Fibroblast of peridontal ligament (primary cell): ENCODE data around the gene TMEM72.

Experiments used
- DNase-seq: peaks from one replicate; pipeline ENCODE4 v3.0.0-alpha.2; 2010; ENCODE audit errors: extremely low read depth

TMEM72 gene

DNA sequence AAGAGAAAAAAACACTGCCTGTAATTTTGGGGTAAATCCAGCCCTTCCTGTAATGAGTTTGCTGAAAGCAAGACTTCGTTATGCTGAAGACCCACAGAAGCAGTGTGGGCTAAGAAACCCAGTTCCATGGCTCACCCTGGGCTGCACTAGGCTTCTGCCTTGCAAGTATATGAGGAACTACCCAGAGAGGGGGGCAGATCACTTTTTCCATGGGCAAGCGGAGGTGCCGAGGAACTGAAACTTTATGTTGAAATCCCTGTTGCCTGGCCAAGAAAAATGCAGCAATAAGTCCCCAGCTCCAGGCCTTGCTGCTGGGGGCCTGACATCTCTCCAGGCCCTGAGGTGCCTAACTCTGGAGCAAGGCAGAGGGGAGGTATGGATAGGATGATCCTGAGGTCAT is 57.0 kb downstream of the TMEM72 start:
- DNase-seq = peak; percentile 75

- no peak for DNase-seq
These were observed 57.6 kb downstream of the TMEM72 start for GRCh38 chr10:44968500-44969400.

- no peak for DNase-seq
These were observed 58.7 kb downstream of the TMEM72 start for GRCh38 chr10:44969854-44970253.

DNA sequence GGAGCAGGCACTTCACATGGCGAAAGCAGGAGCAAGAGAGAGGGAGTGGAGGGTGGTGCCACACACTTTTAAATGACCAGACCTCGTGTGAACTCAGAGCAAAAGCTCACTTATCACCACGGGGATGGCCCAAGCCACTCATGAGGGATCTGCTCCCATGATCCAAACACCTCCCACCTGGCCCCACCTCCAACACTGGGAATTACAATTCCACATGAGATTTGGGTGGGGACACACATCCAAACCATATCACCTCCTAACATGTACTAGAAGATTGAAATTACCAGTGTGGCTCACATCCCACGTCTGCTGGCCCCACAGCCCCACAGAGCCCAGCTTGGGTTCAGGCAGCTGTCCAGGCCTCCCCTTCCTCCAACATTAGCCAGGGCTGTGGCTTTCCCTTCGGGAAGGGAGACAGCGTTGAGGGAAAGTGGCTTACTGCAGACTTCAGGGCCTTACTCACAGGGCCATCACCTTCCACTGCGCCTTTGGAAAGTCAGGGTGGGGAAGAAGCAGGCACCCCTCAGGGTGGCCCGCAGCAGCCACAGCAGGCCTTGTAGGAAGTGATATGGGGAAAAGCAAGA is 59.8 kb downstream of the TMEM72 start:
- DNase-seq = no peak

GRCh38 chr10:44971434-44971833 is 60.3 kb downstream of the TMEM72 start:
- no peak for DNase-seq

GRCh38 chr10:44971935-44972757 is 61.0 kb downstream of the TMEM72 start:
- no peak for DNase-seq

GRCh38 chr10:44972874-44973306 is 61.8 kb downstream of the TMEM72 start:
- no peak for DNase-seq

GRCh38 chr10:44973323-44974081 is 62.4 kb downstream of the TMEM72 start:
- DNase-seq = no peak

DNA sequence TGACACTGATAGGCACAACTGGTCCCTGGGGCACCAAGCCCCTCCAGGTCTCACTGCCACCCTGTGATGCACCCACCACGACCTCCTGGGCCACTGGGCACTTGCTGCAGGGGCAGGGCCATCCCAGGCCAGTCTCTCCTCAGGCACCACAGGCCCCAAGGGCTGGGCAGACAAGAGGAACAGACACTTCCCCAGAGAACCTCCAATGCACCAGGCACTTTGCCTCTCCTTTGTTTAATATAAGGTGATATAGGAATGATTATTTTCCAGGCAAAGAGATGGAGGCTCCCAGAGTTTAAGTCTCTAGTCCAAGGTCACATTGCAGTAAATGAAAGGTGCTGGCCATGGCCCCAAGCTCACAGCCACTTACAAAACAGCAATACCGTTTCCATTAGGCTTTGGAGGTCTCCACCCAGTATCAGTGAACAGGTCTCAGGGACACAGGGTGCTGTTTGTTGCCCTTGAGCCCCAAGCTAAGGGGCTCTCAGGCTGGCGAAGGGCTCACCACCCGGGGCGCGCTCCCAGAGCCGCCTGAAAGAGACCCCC is 63.0 kb downstream of the TMEM72 start:
- no peak for DNase-seq

DNA sequence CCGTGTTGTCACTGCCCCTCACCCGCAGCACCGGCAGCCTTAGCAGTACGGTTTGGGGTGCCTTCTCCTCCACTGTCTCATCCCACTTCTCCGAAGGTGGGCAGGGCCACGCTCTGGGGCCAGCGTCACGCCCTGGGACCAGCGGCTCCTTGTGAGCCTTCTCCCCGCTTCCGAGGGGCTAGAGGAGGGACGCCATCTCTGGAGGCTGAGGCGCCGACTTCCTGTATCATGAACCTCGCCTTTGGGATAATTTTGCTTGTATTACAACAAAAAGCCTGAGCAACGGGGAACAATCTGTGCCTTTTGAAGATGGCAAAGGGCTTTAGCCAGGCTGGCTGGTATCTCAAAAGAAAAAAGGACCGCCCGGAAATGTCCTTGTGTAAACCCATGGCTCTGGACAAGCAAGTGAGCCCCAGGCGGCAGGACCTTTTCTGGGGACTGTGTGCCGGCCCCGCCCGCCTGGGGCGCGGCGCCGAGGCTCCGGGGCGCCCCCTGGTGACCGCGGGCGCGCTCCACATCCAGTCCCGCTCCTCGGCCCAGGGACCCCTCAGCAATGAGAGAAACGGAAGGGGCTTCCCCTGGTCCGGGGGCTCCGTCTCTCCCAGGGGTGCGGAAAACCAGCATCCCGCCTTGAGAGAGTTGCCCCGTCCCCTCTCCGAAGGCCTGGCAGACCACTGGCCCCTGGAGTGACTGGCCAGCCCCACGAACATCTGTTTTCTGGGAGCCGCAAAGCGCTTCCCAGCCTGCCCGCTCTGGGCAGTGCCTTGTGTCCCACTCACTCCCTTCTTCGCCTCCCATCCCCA is 63.7 kb downstream of the TMEM72 start:
- DNase-seq = peak; percentile 41

DNA sequence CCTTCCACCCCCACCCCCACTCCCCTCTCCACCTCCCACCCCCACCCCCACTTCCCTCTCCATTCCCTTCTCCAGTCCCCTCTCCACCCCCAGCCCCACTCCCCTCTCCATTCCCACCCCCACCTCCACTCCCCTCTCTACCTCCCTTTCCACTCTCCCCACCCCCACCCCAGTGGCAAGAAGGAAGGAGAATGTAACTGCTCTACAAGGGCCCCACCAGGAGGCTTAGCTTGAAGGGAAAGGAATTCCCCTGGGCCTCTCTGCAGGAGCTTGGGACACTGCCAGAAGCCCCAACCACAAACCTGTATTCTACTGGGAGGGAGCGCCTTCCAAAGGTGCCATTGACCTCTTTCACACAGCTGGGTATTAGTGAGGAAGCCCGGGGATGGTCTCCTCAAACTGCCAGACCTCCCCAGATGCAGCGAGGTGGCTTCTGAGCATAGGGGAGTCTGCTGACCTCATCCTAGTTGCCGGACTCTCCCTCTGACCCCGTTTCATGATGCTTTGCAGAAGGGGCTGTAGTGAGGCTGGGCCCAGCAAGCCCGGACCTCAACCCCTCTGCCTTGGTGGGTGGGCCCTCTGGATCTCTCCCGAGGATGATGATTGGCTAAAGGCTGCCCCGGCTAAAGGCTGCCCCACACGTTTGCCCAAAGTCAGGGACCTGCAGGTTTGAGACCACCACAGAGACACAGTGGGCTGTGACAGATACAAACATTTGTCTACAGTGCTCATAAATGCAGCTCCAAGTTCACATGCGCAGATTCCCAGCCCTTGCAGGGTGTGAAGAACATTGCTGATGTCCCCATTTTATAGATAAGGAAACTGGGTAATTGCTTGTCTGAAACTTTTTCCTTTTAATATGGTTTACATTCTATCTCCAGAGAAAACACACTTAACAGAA is 64.5 kb downstream of the TMEM72 start:
- no peak for DNase-seq

DNA sequence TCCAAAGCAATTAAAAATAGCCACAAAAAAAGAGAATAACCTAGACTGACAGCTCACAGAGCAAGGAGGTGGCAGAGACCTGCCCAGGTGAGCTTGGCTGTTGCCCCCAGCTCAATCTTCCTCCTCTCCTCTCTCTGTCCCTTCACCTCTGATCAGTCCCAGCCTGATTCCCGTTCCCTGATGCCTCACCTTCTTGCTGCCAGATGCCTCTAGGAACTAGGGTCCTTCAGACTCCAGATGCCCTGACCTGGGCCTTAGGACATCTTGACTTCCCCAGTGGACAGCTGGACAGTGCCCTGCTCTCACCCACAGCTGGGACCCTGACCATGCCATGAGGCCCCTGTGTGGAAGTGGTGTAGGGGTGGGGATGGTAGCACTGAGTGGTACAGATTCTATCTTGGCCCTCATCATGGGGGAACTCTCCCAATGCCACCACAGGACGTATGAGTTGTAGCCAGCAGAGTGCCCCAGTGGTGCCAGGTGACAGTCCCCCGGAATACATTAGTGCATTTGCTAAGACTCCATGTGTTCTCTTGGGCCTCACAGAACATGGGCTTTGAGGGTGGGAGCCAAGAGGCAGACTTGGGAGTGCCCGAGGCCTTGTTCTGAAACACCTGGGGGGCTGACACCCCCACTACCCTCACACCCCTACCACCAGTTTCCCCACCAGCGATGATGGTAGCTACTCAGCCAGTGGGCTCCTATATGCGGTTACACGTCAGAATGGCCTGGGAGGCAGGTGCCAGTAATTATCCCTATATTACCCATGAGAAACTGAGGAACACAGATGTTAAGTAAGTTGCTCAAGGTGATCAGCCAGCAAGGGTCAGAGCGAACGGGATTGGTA is 65.4 kb downstream of the TMEM72 start:
- no peak for DNase-seq

GRCh38 chr10:44977287-44978212 is 66.4 kb downstream of the TMEM72 start:
- no peak for DNase-seq

- DNase-seq = no peak
These were observed 67.1 kb downstream of the TMEM72 start for GRCh38 chr10:44978213-44978569.

GRCh38 chr10:44978570-44979280 is 67.6 kb downstream of the TMEM72 start, which contains the start of gene DEPP1:
Gene DEPP1, minus strand, starts transcription at chr10:44978809. Its CDS starts 779 bp downstream, at chr10:44978030.
- peak; percentile 76 for DNase-seq

DNA sequence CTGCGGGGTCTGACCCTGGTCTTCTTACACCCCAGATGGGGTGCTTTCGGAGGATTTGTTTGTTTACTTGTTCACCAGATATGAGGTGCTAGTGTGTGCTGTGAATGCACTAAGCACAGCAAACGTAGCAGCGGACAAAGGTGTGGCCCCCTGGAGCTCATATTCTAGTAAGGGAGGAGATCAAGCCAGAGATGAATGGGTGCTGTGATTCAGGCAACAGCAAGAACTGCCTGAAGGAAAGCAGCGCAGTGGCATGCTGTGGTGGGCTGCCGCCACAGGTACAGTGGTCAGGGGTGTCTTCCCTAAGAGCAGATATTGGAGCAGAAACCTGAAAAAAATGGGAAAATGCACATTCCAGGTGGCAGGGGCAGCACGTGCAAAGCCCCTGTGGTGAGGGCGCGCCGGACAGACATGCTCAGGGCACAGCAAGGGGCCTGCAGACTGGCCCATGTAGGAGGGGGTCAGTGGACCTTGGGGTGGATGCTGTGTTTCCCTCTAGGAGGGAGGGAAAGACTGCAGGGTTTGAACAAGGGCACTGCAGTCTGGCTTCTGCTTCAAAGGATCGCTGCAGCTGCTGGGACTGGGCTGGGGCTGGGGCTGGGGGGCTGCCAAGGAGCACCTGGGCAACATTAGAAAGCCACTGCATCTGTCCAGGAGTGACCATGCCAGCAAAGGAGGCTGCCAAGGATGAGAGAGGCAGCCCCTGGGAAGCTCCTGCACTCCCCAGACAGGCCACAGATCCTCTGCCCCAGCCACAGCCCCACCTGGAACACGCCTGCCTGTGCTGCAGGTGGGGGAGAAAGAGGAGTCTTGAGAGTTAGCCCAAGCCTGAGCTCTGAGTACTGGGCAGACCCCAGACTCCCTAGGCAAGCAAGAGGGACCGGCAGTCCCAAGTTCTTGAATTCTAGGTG is 68.4 kb downstream of the TMEM72 start:
- no peak for DNase-seq
